Endothelial cell of umbilical vein (primary cell): ENCODE data around the gene NPS. TPM values are rescaled to one million over a fixed set of nuclear protein-coding genes. Genes with fewer than 3 reads are reported as not detected.

Experiments
- BruUV-seq: library from RNA; stranded (reverse); fragments of 400-500 nt; replicated peaks from 2 replicates; lab custom pipeline; 2021; lab: Mats Ljungman, UMichigan
- CTCF ChIA-PET: fragments of 300-600, 350-600 bp; sonication (Branson Sonifier 250); formaldehyde crosslinking; loops from one replicate; lab custom pipeline; 2021; ENCODE audit warnings: antibody characterized with exemption, inconsistent platforms; lab: Charles Lee
- POLR2A ChIA-PET: fragments of 300-600, 350-600 bp; sonication (Branson Sonifier 250); formaldehyde crosslinking; loops from one replicate; lab custom pipeline; 2021; ENCODE audit warnings: antibody characterized with exemption, inconsistent platforms; lab: Charles Lee
- DNase-seq: peaks from one replicate; pipeline ENCODE4 v3.0.0-alpha.2; 2011; ENCODE audit warnings: low read depth, low spot score
- FAIRE-seq: peaks from 2 replicates; lab custom pipeline; 2011; peaks lifted over from hg19 to GRCh38; lab: Jason Lieb, UNC
- H2AFZ ChIP-seq: 2 replicates; pipeline ENCODE4 v1.6.0; 2012; ENCODE audit warnings: low read depth, low read length, control low read depth, inconsistent platforms
- H3K27ac ChIP-seq: 2 replicates; pipeline ENCODE4 v1.5.1; 2011; ENCODE audit warnings: low read depth, mild to moderate bottlenecking, control low read depth, low read length, moderate library complexity; ENCODE audit not compliant: insufficient read depth
- H3K27me3 ChIP-seq, 2 experiments: 2 replicates each; pipeline versions ENCODE4 v1.6.0 to v1.6.1; 2011; ENCODE audit warnings: low read length in 2 of 2, mixed read lengths in 1 of 2; ENCODE audit not compliant: control insufficient read depth in 2 of 2, insufficient read depth in 2 of 2
- H3K36me3 ChIP-seq, 2 experiments: 2 replicates in 1 of 2; 3 replicates in 1 of 2; pipeline ENCODE4 v1.5.1; 2011; ENCODE audit warnings: low read length in 2 of 2, mild to moderate bottlenecking in 1 of 2, moderate library complexity in 1 of 2; ENCODE audit not compliant: control insufficient read depth in 2 of 2, insufficient read depth in 2 of 2; ENCODE audit errors: extremely low read depth in 1 of 2
- H3K4me1 ChIP-seq: 3 replicates; pipeline ENCODE4 v1.5.1; 2011; ENCODE audit warnings: mild to moderate bottlenecking, low read length; ENCODE audit not compliant: control insufficient read depth, insufficient read depth; ENCODE audit errors: extremely low read depth
- H3K4me2 ChIP-seq: 2 replicates; pipeline ENCODE4 v1.6.1; 2011; ENCODE audit warnings: low read length, control low read depth, mixed read lengths; ENCODE audit not compliant: insufficient read depth
- H3K4me3 ChIP-seq, 3 experiments: fragments of 200-600 bp in 1 of 3; sonication (generic), shearing (Covaris generic) in 1 of 3; replicated peaks in 1 of 3; 2 replicates each; pipeline ENCODE4 v1.5.1; 2011 to 2016; ENCODE audit warnings: control low read depth in 3 of 3, low read length in 3 of 3, mild to moderate bottlenecking in 2 of 3, inconsistent platforms in 1 of 3, low read depth in 1 of 3, moderate library complexity in 1 of 3; ENCODE audit not compliant: insufficient read depth in 1 of 3
- H3K79me2 ChIP-seq: 2 replicates; pipeline ENCODE4 v1.6.0; 2012; ENCODE audit warnings: low read length, inconsistent platforms; ENCODE audit not compliant: control insufficient read depth, insufficient read depth
- H3K9ac ChIP-seq: replicated peaks from 2 replicates; pipeline ENCODE3; 2011; ENCODE audit warnings: low read length, control low read depth; ENCODE audit not compliant: insufficient read depth; ENCODE audit errors: extremely low read depth
- H3K9me1 ChIP-seq: replicated peaks from 3 replicates; pipeline ENCODE4 v1.6.0; 2011; ENCODE audit warnings: mild to moderate bottlenecking, low read length; ENCODE audit not compliant: control insufficient read depth, insufficient read depth; ENCODE audit errors: extremely low read depth
- H3K9me3 ChIP-seq: replicated peaks from 2 replicates; pipeline ENCODE4 v1.5.1; 2012; ENCODE audit warnings: low read length, inconsistent platforms; ENCODE audit not compliant: control insufficient read depth, insufficient read depth
- H4K20me1 ChIP-seq: replicated peaks from 2 replicates; pipeline ENCODE3; 2011; ENCODE audit warnings: mild to moderate bottlenecking, low read length; ENCODE audit not compliant: control insufficient read depth, insufficient read depth; ENCODE audit errors: extremely low read depth
- CTCF ChIP-seq, 2 donors: IDR thresholded peaks; 1 replicate in 1 of 2; 2 replicates in 1 of 2; pipeline ENCODE4 v1.5.1; 2011; ENCODE audit warnings: low read length in 2 of 2, mild to moderate bottlenecking in 2 of 2, moderate library complexity in 2 of 2, control low read depth in 1 of 2, inconsistent platforms in 1 of 2, low read depth in 1 of 2; ENCODE audit not compliant: insufficient read depth in 1 of 2; ENCODE audit errors: extremely low read depth in 1 of 2
- EZH2 ChIP-seq: IDR thresholded peaks from 2 replicates; pipeline ENCODE4 v1.6.1; 2012; ENCODE audit warnings: borderline replicate concordance, low read depth, mild to moderate bottlenecking, moderate library complexity, low read length, inconsistent platforms; ENCODE audit not compliant: severe bottlenecking
- FOS ChIP-seq: IDR thresholded peaks from 2 replicates; pipeline ENCODE4 v1.6.1; 2011; ENCODE audit warnings: mild to moderate bottlenecking, low read length, moderate library complexity, borderline replicate concordance; ENCODE audit not compliant: insufficient read depth
- GATA2 ChIP-seq: IDR thresholded peaks from 2 replicates; pipeline ENCODE4 v1.7.0; 2011; ENCODE audit warnings: low read depth, mild to moderate bottlenecking, moderate library complexity, mixed read lengths, low read length; ENCODE audit not compliant: insufficient read length, insufficient read depth
- JUN ChIP-seq: IDR thresholded peaks from 2 replicates; pipeline ENCODE4 v1.6.1; 2011; ENCODE audit warnings: borderline replicate concordance, low read depth; ENCODE audit not compliant: insufficient read length, insufficient read depth
- MAX ChIP-seq: IDR thresholded peaks from 2 replicates; pipeline ENCODE4 v1.6.1; 2011; ENCODE audit not compliant: insufficient read depth, insufficient read length
- MYC ChIP-seq: IDR thresholded peaks from one replicate; pipeline ENCODE4 v1.6.1; 2011; ENCODE audit warnings: mild to moderate bottlenecking, low read depth, low read length
- POLR2A ChIP-seq: IDR thresholded peaks from 2 replicates; pipeline ENCODE4 v1.6.1; 2012; ENCODE audit warnings: low read depth, mild to moderate bottlenecking, control low read depth, low read length
- POLR2AphosphoS5 ChIP-seq: IDR thresholded peaks from 2 replicates; pipeline ENCODE4 v1.6.1; 2012; ENCODE audit warnings: low read depth, mild to moderate bottlenecking, control low read depth, low read length, moderate library complexity; ENCODE audit not compliant: insufficient read depth
- dilution Hi-C: fragments of 300-500 bp; cut with MboI; formaldehyde crosslinking; loops from one replicate; pipeline ENCODE4 v1.15.0; 2019; ENCODE audit warnings: low sequenced_read_pairs; ENCODE audit not compliant: extremely low pct_ligation_motif_present
- intact Hi-C: fragments of 100-400 bp; cut with micrococcal nuclease; formaldehyde crosslinking; loops from one replicate; pipeline ENCODE4 v1.10.0; 2022
- polyA plus RNA-seq, 4 experiments: library from polyadenylated mRNA; depleted of rRNA in 3 of 4; stranded (reverse) in 3 of 4; unstranded in 1 of 4; fragments of >200 nt; gene quantifications; 2 replicates each; pipeline versions ENCODE4 v1.2.1 to v1.2.3, GENCODE V29; 2011 to 2012; ENCODE audit warnings: missing spikeins in 1 of 4
- total RNA-seq: library from RNA; stranded (reverse); gene quantifications from 2 replicates; pipeline ENCODE4 v1.2.3, GENCODE V29; 2021

Gene NPS
- total and polyA plus RNA-seq, 2 donors (not counting 3 experiments of a cell fraction or from before 2014, with no cell fraction given): not detected

GRCh38 chr10:127536972-127537760 is 11.9 kb upstream of the NPS start:
- Histone ChIP-seq H3K79me2 (no peaks in the 10 kb centered on the region), H3K4me1 (no peaks in the 10 kb centered on the region), H3K9me3 (no peaks in the 10 kb centered on the region), H3K36me3 (no peaks in the 10 kb centered on the region), H3K27ac (no peak overlapping the region), H3K9ac (no peak overlapping the region), H2AFZ (no peak overlapping the region), H3K9me1 (no peaks in the 10 kb centered on the region), H3K4me3 (no peak overlapping the region), H3K4me2 (no peak overlapping the region), H3K27me3 (no peaks in the 10 kb centered on the region), H4K20me1 (no peaks in the 10 kb centered on the region)
- intact Hi-C loops (no loop called here), dilution Hi-C loops (no loop called here)
- POLR2A ChIA-PET: no interaction called here
- DNase-seq (no peak), FAIRE-seq (no peak)
- TF ChIP-seq GATA2: no peak
- TF ChIP-seq MYC: no peak
- no peak for TF ChIP-seq POLR2A
- TF ChIP-seq POLR2AphosphoS5: no peak
- TF ChIP-seq EZH2: no peak
- TF ChIP-seq JUN: no peak
- TF ChIP-seq MAX: no peak
- TF ChIP-seq CTCF (IDR thresholded peaks at IDR 0.05; ENCODE audit: extremely low read depth in 1 of 2, insufficient read depth in 1 of 2, low read depth in 1 of 2, low read length in 2 of 2): no peak
- TF ChIP-seq FOS: no peak
- CTCF ChIA-PET: no interaction called here
- no TSS peak for BruUV-seq
